DMS53 (cell line): ENCODE data around the gene PCDHGA1.
A peak's percentile ranks its signal among the peaks of the same experiment; 100 is the strongest.

Experiments used
- DNase-seq: peaks from one replicate; lab custom pipeline; 2025; lab: John Stamatoyannopoulos, UW

PCDHGA1 gene

GRCh38 chr5:141492168-141492885, 162.0 kb downstream of the PCDHGA1 start:
- no peak for DNase-seq

GRCh38 chr5:141493500-141494422, 163.4 kb downstream of the PCDHGA1 start:
- no peak for DNase-seq

- no peak for DNase-seq
These were observed 164.6 kb downstream of the PCDHGA1 start for GRCh38 chr5:141494761-141495452.

- no peak for DNase-seq
These were observed 165.1 kb downstream of the PCDHGA1 start for GRCh38 chr5:141495453-141495811.

- no peak for DNase-seq
These were observed 165.7 kb downstream of the PCDHGA1 start for GRCh38 chr5:141496038-141496437.

GRCh38 chr5:141501761-141502160, 171.4 kb downstream of the PCDHGA1 start:
- no peak for DNase-seq

- DNase-seq: no peak
These were observed 173.4 kb downstream of the PCDHGA1 start for GRCh38 chr5:141503681-141504080.

GRCh38 chr5:141504216-141504615, 173.9 kb downstream of the PCDHGA1 start:
- DNase-seq: no peak

- no peak for DNase-seq
These were observed 176.3 kb downstream of the PCDHGA1 start for GRCh38 chr5:141506381-141507155.

- DNase-seq: no peak
These were observed 177.2 kb downstream of the PCDHGA1 start for GRCh38 chr5:141507387-141508091.

- no peak for DNase-seq
These were observed 178.1 kb downstream of the PCDHGA1 start for GRCh38 chr5:141508440-141508797.

- peak; percentile 20 for DNase-seq
These were observed 178.7 kb downstream of the PCDHGA1 start for GRCh38 chr5:141508798-141509611.

GRCh38 chr5:141510160-141510559, 179.8 kb downstream of the PCDHGA1 start:
- no peak for DNase-seq

GRCh38 chr5:141510850-141511601, 180.7 kb downstream of the PCDHGA1 start:
- no peak for DNase-seq

- DNase-seq: no peak
These were observed 181.5 kb downstream of the PCDHGA1 start for GRCh38 chr5:141511771-141512325.

GRCh38 chr5:141512390-141512910, 182.1 kb downstream of the PCDHGA1 start:
- peak; percentile 87 for DNase-seq

- no peak for DNase-seq
These were observed 182.8 kb downstream of the PCDHGA1 start for GRCh38 chr5:141512911-141513626.

GRCh38 chr5:141513627-141514329, 183.5 kb downstream of the PCDHGA1 start:
- DNase-seq: no peak
